AG04449 (cell line): ENCODE measurements around the gene PAAF1.

Experiments used
- CTCF ChIA-PET: fragments of 350-600 bp; formaldehyde crosslinking; extraction: SDS; loops from one replicate; lab custom pipeline; 2021; ENCODE audit warnings: antibody characterized with exemption; lab: Yijun Ruan, JAX
- POLR2A ChIA-PET: fragments of 400-600, 350-600 bp; formaldehyde crosslinking; extraction: SDS; loops from one replicate; lab custom pipeline; 2020; ENCODE audit warnings: antibody characterized with exemption, inconsistent platforms; lab: Yijun Ruan, JAX
- DNase-seq: peaks from one replicate; pipeline ENCODE4 v3.0.0-alpha.2; 2010; ENCODE audit warnings: low read depth, low spot score
- H3K4me3 ChIP-seq: 2 replicates; pipeline ENCODE4 v1.5.1; 2011; ENCODE audit warnings: low read depth, mild to moderate bottlenecking, control low read depth, low read length
- TF ChIP-seq, protein P1 (sequence below): IDR thresholded peaks from one replicate; pipeline ENCODE4 v1.5.1; 2011; ENCODE audit warnings: mild to moderate bottlenecking, moderate library complexity, low read length, control low read depth, inconsistent platforms; ENCODE audit not compliant: insufficient read depth; ENCODE audit errors: missing control alignments

PAAF1 gene

DNA sequence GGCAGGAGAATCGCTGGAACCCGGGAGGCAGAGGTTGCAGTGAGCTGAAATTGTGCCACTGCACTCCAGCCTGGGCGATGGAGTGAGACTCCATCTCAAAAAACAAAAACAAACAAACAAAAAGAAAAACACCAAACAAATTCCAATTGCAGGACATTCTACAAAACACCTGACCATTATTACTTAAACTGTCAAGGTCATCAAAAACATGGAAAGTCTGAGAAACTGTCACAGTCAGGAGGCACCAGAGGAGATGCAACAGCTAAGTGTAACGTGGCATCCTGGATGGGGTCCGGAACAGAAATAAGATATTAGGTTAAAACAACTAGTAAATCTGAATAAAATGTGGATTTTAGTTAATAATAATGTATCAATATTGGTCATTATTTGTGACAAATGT is 73.1 kb downstream of the PAAF1 start:
- CTCF ChIA-PET, result interaction anchor here (2.2 kb wide), 1 partner anchor 18 kb away, joined by 6 read pairs; no protein-coding TSS in a partner anchor
- no peak overlapping the region for H3K4me3 ChIP-seq
- POLR2A ChIA-PET, result no interaction called here
- TF ChIP-seq, protein P1, sequence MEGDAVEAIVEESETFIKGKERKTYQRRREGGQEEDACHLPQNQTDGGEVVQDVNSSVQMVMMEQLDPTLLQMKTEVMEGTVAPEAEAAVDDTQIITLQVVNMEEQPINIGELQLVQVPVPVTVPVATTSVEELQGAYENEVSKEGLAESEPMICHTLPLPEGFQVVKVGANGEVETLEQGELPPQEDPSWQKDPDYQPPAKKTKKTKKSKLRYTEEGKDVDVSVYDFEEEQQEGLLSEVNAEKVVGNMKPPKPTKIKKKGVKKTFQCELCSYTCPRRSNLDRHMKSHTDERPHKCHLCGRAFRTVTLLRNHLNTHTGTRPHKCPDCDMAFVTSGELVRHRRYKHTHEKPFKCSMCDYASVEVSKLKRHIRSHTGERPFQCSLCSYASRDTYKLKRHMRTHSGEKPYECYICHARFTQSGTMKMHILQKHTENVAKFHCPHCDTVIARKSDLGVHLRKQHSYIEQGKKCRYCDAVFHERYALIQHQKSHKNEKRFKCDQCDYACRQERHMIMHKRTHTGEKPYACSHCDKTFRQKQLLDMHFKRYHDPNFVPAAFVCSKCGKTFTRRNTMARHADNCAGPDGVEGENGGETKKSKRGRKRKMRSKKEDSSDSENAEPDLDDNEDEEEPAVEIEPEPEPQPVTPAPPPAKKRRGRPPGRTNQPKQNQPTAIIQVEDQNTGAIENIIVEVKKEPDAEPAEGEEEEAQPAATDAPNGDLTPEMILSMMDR, result no peak
- DNase-seq, result no peak

DNA sequence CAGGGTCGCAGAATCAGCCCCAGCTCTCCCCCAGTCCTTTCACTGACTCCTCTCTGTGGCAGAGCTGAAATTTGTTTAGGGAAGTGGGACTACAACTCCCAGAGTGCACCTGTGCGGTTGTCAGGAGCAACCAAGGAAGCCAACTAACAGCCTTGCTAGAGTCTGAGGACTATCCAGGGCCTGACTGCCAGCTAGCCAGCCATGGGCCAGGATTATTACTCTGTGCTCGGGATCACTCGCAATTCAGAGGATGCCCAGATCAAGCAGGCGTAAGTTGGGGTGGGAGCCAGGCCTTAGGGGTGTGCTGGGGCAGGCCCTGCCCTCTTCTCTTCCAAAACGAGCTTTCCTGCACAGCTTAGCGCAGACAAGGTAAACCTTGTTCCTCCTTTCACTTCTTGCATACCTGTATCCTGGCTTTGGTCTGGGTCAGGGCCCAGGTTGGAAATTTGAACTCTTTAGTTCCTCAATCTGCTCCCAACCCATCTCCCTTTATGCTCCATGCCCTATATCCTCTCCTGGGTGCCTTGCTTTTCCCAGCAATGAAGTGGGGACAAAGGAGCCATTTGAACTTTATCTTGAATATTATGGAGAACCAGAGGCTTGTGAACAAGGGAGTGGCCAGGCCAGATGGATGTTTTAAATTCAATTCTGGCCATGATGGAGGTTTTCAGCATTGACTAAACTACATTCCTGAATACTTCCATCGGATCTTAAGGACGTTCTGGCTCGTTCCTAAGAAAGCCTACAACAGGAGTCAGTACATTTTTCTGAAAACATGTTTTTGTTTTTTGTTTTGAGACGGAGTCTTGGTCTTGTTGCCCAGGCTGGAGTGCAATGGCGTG is 74.3 kb downstream of the PAAF1 start, which contains the start of gene DNAJB13:
Gene DNAJB13, plus strand, starts transcription at position 158 of the 842 bp plus-strand sequence. Its CDS starts 44 bp downstream, at position 202.
- ChIA-PET POLR2A (no interaction called here), CTCF (interaction anchor here (0.7 to 2.2 kb wide), 3 partner anchors 9 to 19 kb away, joined by 3 to 6 read pairs (median 4); no protein-coding TSS in a partner anchor)
- H3K4me3 ChIP-seq, result no peak within 1 kb of the TSS
- DNase-seq, result no peak
- TF ChIP-seq, protein P1, result no peak

DNA sequence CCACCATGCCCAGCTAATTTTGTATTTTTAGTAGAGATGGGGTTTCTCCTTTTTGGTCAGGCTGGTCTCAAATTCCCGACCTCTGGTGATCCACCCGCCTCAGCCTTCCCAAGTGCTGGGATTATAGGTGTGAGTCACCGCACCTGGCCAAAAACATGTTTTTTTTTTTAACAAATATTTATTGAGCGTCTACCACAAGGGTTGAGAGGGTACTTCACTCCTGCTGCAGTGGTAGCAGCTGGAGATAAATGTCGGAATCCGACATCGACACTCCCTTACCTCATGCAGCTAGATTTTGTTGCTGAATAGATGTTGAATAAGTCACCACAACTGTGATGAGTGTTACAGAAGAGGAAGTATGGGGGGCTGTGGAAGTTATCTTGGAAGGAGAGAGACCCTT is 75.0 kb downstream of the PAAF1 start:
- TF ChIP-seq, protein P1, result no peak
- CTCF ChIA-PET, result interaction anchor here (0.8 kb wide), 1 partner anchor 10 kb away, joined by 4 read pairs; no protein-coding TSS in a partner anchor
- H3K4me3 ChIP-seq, result no peak overlapping the region
- POLR2A ChIA-PET, result no interaction called here
- no peak for DNase-seq

DNA sequence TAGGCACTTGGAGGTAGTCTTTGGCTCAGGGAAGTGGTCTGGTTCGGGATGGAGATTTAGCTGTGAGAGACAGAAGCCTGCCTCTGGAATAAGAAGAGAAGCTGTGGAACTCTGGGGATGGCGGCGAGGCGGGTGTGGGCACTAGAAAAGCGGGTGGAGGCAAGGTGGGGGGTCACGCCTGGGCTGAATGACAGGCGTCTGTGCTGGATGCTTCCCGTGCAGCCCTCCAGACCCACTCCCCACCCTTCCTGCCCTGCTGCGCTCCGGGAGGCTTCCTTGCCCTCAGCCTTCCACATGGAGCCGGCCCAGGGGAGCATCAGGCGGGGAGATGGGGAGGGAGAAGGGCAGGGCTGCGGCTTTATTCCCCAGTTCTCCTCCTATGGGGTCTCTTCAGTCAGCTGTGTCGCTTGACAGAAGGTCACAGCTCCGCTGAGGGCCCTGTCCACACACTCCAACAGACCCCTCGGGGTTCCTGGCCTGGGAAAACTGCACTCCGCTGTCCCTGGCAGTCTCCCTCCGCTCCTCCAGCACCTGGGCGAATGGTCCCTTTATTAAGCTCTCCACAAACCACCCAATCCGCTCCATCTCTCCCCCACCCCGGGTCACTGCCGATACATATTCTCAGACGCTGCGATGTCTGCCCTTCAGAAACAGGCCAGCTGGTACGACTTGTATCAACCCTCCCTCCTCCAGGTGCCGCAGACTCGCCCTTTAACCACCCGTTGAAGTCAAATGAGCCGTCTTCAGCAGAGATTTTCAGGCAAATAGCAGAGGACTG is 80.3 kb downstream of the PAAF1 start:
- ChIA-PET POLR2A (no interaction called here), CTCF (interaction anchor here (5.2 kb wide), 1 partner anchor 8 kb away, joined by 25 read pairs; no protein-coding TSS in a partner anchor)
- H3K4me3 ChIP-seq, result no peak overlapping the region
- TF ChIP-seq, protein P1, result no peak
- DNase-seq, result no peak

DNA sequence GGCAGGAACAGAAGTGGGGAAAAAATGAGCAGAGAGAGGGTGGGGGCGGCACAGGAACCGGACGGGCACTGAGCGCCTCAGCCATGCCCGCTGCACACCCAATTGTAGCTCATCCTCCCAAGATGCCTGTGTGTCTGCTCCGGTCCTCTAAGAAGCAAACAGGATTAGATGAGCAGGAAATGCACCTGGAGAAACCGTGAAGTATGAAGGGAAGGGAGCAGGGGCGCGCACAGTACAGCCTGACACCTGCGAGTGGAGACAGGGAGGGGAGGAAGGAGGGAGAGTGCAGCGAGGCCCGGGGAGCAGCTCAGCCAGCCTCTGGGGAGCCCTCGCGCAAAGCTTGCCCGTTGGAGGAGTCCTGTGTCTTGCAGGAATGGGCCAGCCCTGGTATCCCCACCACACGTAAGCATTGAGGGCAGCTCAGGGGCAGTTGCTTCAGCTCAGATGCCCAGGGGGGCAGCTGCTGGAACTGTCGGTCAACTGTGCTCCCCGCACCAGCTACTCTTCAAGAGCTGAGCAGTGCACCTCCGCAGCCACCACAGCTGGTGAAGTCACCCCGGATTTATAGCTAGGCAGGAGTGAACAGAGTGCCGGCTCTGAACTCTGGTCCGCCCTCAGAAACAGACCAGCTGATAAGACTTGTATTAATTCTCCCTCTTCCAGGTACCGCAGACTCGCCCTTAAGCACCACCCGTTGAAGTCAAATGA is 81.0 kb downstream of the PAAF1 start:
- no peak for DNase-seq
- TF ChIP-seq, protein P1, result no peak
- CTCF ChIA-PET, result interaction anchor here (5.2 kb wide), 1 partner anchor 7 kb away, joined by 25 read pairs; no protein-coding TSS in a partner anchor
- no peak overlapping the region for H3K4me3 ChIP-seq
- POLR2A ChIA-PET, result no interaction called here
